Measurements from ENCODE around the gene ZCCHC4. TPM values are rescaled to one million over a fixed set of nuclear protein-coding genes. Genes with fewer than 3 reads are reported as not detected.
"Not testable (repeated sequence)": the region's sequence is repeated elsewhere in the genome, so short reads cannot be mapped to it uniquely, and the experiment has no call there.

Gene ZCCHC4
- total RNA-seq, 1 experiment from 2014 or later: 15.0 TPM

DNA sequence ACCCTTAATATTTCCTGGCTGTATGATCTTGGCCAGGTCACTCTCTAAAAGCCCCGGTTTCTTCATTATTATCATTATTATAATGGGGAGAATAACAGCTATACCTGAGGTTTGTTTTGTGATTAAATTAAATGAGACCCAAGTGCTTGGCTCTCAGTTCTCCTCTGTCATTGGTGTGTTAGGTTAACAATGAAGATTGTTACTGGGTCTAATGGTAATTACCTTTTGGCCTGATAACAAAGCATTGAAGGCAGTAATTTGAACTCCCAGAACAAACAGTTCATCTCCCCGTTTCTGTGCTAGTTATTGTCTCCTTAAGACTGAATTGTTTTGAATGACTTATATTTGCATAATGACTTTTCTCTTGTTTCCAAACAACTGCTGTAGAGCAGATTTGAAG, 57.7 kb downstream of the ZCCHC4 start:
- DNase-seq (ENCODE audit: extremely low read depth, low read depth): no peak

DNA sequence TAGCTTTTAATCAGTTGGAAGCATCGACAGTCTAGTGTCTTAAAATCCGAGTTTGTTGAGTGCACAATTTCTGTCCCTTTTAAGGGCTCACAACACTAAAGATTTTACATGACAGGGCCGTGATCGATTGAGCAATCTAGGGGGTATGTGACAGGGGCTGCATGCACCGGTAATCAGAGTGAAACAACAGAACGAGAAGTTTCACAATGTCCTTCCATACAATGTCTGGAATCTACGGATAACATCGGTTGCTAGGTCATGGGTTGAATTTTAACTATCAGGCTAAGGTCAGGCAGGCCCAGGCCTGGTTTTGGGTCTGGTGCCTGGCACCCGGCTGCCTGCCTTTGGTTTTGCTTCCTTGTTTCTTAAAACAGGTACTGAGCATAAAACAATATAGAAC, 60.0 kb downstream of the ZCCHC4 start:
- not testable (repeated sequence) for DNase-seq (ENCODE audit: extremely low read depth, low read depth)

DNA sequence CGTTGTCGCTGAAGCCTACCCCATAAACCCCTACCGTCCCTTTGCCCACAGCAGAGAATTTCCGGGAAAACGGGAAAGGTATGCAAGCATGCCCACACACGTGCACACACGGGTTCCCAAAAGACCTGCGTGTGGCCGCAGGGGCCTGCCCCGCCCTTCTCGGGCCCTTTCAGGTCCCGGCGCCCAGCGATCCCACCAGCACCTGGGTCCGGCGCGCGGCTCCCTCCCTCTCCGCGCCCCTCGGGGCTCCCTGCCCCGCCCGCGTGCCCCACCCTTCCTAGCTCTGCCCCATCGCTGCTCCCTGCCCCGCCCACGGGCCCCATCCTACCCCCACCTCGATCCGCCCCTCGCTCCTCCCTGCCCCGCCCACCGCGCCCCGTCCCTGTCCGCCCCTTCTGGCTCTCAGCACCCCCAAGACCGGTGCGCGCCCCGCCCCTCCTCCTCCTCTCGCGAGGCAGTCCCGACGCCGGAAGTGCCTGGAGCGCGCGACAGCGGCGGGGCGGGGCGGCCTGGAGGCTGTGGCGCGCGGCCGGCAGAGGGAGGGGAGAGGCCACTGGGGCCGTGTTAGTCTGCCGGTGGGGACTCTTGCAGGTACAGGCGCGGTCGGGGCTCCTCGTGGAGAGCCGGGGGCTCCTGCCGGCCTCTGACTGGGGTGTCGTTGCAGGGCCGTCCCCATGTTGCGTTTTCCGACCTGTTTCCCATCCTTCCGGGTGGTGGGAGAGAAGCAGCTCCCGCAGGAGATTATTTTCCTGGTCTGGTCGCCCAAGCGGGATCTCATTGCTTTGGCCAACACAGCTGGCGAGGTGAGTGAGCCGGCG, 64.4 kb downstream of the ZCCHC4 start, which contains the start of gene ANAPC4:
ANAPC4 (plus strand) TSS at position 510 of the 818 bp plus-strand sequence; CDS start at position 675, 165 bp downstream.
- DNase-seq (ENCODE audit: extremely low read depth, low read depth): peak; percentile 90

DNA sequence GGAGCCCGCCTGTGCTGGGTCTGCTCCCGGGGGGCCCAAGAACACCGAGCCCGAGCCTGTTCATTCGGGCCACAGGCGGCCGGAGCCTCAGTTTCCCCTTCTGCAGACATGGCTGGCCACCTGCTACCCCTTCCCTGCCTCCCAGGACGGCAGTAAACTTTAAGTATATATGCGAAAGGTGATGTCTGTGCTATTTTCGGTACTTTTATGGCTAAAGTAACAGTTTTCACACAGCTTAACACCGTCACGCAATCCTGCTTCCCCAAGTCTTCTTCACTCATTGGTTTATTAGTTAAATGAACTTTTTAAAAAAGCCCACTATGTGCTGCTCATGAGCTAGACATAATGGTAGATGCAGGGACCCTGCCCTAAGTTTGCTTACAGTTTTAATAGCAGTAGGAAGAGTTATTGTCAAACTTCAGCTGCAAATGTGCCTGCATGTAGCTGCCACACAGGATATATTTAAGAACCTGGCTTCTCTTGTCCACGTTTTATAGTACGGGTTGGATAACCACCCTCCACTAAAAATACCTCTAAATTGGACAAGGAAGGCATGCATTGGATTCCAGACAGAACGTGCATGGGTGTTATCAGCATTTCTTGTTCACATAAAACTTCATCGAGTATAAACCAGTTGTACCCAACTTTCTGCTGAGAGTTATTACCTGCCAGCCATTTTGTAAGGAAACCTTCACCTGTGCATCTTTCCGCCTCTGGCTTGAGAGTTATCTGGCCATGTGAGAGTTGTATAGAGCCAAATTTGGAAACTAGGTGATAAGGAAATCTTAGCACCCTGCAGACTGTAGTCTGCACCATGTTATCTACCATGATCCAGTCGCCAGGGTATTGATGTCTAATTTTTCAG, 65.2 kb downstream of the ZCCHC4 start:
- no peak for DNase-seq (ENCODE audit: extremely low read depth, low read depth)

DNA sequence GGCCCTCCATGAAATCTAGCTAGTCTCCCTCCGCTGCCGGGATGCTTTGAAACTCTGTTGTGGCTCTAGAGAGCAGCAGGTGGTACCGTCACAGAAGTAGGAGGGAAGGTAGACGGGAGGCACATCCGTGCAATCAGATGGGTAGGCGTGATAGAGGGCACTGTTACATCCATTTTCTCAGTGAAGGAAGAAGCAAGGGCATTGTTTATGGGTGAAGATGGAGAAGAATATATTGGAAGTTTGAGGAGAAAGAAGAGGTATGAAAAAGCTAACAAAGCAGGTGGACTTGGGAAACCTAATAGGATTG, 65.8 kb downstream of the ZCCHC4 start:
- no peak for DNase-seq (ENCODE audit: extremely low read depth, low read depth)

DNA sequence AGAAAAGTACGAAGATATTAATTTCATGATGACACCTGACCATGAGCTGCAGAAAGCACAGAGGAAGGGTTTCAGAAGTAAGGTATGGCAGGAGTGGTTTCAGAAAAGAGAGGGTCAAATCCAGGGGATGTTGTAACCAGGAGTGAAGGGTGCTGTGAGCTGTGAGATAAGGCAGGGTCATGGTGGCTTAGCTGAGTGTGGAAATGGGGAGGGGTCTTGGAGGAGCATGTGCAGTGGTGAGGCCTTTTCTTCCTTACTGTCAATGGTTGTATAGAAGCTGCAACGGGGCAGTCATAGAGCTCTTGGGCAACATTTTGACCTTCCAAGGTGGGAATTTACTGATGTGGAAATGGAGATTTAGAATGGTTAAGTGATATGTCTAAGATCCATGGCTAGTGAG, 67.0 kb downstream of the ZCCHC4 start:
- no peak for DNase-seq (ENCODE audit: extremely low read depth, low read depth)

DNA sequence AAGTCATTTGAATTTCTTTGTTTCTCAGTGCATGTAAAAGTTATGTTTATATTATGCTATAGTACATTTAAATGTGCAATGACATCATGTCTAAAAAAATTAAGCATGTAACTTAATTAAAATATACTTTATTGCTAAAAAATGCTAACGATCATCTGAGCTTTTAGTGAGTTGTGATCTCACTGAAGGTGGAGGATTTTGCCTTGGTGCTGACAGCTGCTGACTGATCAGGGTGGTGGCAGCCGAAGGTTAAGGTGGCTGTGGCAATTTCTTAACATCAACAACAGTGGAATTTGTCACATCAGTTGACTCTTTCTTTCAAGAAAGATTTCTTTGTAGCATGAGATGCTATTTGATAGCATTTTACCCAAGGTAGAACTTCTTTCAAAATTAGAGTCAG, 71.1 kb downstream of the ZCCHC4 start:
- no peak for DNase-seq (ENCODE audit: extremely low read depth, low read depth)

DNA sequence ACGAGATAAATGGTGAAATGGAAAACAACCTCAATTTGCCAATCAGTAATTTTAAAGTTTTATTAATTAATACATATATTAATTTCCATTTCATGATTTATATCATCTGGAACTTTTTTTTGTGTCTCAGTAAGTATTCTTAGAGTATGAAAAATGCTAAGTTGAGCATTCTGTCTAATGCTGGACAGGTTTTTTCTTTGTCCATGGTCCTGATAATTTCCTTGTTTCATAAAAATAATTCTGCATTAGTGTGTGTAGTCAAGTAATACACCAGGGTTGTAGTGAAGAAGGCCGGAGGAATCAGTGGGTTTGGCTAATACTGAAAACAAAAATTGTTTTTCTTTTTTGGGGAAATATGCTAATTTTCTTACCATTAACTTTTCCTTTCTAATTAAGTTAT, 74.4 kb downstream of the ZCCHC4 start:
- no peak for DNase-seq (ENCODE audit: extremely low read depth, low read depth)

DNA sequence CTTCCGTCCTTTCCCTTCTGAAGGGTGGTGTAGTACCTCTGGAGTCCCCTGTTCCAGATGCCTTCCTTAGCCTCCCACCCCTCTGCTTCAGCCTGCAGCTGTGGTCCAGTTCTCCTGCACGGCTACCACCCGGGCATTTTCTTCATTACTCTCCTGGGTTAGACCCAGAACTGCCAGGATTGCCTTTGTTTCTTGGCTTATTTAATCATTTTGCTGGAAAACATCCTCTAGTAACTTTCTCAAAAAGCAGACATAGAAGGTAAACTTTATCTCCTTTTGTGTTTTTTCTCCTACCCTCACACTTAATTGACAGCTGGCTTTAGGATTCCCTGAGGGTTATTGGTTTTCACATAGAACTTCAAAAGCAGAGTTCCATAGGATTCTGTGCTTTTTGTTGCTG, 84.7 kb downstream of the ZCCHC4 start:
- DNase-seq (ENCODE audit: extremely low read depth, low read depth): no peak

DNA sequence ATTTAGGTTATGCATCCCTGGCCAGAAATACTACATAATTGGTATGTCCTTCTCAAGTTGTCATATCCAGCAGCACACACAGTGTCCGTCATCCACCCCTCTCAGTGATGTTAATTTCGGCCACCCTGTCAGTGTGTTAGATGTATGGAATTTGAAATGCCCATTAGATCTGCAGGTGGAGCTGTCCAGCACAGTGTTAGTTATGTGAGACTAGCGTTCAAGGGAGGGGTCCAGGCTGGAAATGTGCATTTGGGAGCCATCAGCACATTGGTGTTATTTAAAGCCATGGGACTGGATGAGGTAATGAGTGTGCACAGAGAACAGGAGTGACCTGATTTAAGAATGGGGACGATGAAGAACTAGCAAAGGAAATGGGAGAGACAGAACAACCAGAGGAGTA, 86.9 kb downstream of the ZCCHC4 start:
- DNase-seq (ENCODE audit: extremely low read depth, low read depth): no peak

DNA sequence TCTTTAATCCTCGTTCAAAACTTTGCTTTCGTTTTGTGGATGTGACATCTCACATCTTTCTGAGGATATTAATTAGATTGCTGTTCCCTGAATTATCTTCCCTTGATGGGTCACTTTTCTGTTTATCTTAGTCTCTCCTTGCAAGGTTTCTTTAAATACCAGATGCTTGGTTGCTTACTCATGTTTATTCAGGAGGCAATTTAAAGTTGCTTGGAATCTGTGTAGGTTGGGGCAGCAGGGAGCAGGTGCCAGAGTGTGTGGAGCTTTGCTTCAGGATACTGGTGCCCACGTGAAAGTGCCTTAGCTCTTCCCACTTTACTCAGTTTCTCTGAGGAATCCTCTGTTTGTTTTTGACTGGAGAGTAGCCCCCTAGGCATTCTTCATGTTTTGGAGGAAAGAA, 88.5 kb downstream of the ZCCHC4 start:
- no peak for DNase-seq (ENCODE audit: extremely low read depth, low read depth)

DNA sequence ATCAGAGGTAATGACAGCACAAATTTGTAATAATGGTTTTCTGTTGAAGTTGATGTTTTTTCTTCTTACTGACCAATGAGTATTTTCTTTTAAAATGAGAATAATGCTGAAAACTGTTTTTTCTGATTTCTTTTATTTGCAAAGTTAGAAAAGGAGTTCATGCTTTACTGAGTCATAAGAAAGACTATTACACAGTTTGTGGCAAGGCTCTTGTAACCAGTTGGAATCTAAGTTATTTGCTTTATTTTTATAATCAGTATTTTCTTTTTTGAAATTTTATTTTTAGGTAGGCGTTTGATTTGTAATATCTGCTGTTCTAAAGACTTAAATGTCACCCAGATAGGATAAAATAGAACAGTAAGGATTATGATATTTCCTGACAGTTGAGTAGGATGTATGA, 89.9 kb downstream of the ZCCHC4 start:
- no peak for DNase-seq (ENCODE audit: extremely low read depth, low read depth)

DNA sequence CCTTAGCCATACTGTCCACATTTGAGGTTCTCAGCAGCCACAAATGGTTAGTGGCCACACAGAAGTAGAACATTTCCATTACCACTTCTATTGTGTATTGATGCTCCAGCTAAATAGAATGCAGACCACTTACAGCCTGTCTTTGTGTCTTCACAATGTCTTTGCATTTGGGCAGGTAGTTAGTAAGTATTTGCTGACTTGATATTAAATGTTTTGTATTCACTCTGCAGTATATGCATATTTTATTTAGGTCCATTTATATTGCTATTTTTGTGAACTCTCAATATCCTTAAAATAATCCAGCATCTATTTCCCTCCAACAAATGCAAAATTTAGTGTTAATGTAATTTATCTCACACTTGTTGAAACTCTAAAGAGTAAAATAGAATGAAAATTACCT, 91.1 kb downstream of the ZCCHC4 start:
- DNase-seq (ENCODE audit: extremely low read depth, low read depth): no peak

DNA sequence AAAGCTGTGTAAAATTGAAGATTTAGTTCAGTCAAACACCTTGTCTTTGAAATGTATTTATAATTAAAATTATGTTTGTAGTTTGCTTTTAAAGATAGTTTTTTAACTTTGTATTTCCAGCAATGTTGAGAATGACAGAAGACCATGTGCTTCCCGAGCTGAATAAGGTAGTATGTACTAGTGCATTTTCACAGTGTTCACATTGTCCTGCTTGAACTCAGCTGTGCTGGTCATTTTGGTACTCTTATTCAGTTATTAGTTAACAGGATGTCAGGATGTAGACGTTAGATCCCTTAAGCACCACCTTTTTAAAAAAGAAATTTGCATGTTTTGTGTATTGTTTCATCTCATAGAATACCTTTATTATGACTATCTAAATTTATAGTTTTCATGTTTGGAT, 92.9 kb downstream of the ZCCHC4 start:
- no peak for DNase-seq (ENCODE audit: extremely low read depth, low read depth)

DNA sequence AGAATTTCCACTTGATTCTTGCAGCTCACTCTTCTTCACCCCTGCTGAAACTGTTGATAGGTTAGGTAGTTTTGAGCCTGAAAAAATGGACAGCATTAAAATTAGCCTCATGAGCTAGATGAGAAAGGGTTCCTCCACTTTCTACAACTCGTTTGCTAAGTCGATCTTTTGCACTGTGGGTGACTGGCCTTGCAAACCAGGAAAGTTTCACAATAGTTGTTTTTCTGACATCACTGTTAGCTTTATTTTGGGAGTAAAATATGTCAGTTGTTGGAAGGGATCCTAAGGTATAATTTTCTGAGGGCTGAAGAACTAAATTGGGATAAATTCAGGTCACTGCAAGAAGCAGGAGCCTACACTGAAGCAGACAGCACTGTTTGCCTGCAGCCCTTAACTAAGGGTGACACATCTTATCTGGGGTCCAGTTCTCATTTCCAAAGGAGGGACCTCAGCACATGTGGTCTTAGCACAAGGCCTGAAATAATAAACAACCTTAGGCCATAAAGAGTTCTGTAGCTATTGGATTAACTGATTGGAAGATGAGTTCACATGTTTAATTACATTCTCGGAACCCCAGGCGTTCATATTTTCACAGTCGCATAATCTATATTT, 93.6 kb downstream of the ZCCHC4 start:
- no peak for DNase-seq (ENCODE audit: extremely low read depth, low read depth)

DNA sequence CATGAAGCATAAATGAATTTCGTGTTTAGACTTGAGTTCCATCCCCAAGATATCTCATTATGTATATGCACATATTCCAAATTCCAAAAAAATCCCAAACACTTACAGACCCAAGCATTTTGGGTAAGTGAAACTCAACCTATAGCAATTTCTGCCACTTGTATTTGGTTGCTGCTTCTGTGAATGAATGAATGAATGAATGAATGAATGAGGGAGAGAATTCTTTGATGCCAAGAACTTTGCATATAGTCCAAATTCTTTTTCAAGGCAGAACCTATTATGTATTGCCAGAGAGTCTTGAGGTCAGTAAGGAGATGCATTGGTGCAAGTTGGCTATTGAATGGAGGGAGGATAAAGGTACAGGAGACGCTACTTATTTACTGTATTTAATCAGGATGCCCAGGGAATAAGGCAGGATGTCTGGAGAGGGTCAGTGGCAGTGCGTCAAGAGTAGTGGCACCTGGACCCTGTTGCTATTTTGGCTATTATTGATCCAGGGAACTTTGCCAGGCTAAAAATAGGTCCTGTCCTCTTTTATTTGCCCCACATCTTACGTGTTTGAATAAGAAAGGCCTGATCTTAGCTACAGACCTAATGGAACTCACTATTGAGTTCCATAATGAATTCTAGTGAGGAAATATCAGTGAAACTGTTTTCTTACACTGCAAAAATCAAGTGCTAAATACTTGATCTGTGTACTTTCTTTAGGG, 98.4 kb downstream of the ZCCHC4 start:
- no peak for DNase-seq (ENCODE audit: extremely low read depth, low read depth)

DNA sequence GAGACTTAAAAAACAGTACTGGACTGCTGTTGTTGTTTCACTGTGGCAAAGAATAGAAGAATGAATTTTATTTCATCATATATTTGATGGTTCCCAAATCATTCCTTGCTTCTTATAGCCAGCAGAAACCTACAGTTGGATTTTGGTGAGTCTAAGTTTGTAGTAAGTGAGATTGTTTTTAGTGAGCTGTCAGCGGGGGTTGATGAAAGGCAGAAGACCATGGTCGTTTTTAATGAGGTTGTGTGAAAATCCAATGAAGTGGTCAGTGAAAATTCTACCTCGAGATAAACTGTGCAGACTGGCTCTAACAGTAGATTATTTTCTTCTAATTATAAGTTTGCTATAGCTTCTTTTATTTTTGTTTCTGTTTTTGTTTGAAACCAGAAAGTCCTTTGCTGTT, 100.7 kb downstream of the ZCCHC4 start:
- no peak for DNase-seq (ENCODE audit: extremely low read depth, low read depth)

DNA sequence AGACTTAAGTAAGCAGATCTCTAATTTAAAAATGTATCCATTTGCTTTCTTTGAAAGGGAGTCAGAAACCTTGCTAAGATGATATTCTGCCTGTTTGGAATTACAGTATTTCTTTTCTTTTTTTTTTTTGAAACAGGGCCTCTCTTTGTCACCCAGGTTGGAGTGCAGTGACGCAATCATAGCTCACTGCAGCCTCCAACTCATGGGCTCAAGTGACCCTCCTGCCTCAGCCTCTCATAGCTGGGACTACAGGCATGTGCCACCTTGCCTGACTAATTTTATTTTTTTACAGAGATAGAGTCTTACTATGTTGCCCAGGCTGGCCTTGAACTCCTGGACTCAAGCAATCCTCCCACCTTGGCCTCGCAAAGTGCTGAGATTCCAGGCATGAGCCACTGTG, 104.4 kb downstream of the ZCCHC4 start:
- no peak for DNase-seq (ENCODE audit: extremely low read depth, low read depth)

Data from NCI-H460 (cell line).